A549 (cell line): ENCODE data around the gene PNMA1. TPM values are rescaled to one million over a fixed set of nuclear protein-coding genes. Genes with fewer than 3 reads are reported as not detected.

Source experiments
- CBX2 ChIP-seq: fragments of 200-600 bp; sonication (generic); IDR thresholded peaks from 2 replicates; pipeline ENCODE4 v1.6.1; 2016; ENCODE audit warnings: low read depth, mild to moderate bottlenecking, borderline replicate concordance
- CEBPB ChIP-seq, 2 experiments: fragments of >200 bp in 1 of 2; sonication (Bioruptor Twin) in 1 of 2; formaldehyde crosslinking in 1 of 2; IDR thresholded peaks; 2 replicates each; pipeline ENCODE4 v1.6.1; 2012 to 2016
- CHD4 ChIP-seq: fragments of 200-600 bp; sonication (generic); IDR thresholded peaks from 2 replicates; pipeline ENCODE4 v1.6.1; 2016; ENCODE audit warnings: antibody characterized with exemption, mild to moderate bottlenecking, borderline replicate concordance
- EP300 ChIP-seq, 2 experiments: fragments of >200 bp; sonication (Bioruptor Twin); formaldehyde crosslinking; IDR thresholded peaks; 2 replicates in 1 of 2; 3 replicates in 1 of 2; pipeline ENCODE4 v1.6.1; 2016 to 2017
- ESRRA ChIP-seq: fragments of 150-350 bp; IDR thresholded peaks from 2 replicates; pipeline ENCODE4 v1.6.1; 2014; ENCODE audit warnings: mild to moderate bottlenecking, low read length, borderline replicate concordance
- FOSB ChIP-seq: fragments of 250-450 bp; sonication (Bioruptor Pico); IDR thresholded peaks from 2 replicates; pipeline ENCODE4 v1.5.0; 2020; ENCODE audit warnings: mild to moderate bottlenecking, moderate library complexity
- GATA3 ChIP-seq: IDR thresholded peaks from 2 replicates; pipeline ENCODE4 v1.6.1; 2012; ENCODE audit warnings: borderline replicate concordance
- HDAC2 ChIP-seq: fragments of 200-600 bp; sonication (generic); IDR thresholded peaks from 2 replicates; pipeline ENCODE4 v1.6.1; 2016
- HEYL ChIP-seq: fragments of 250-450 bp; sonication (Bioruptor Pico); IDR thresholded peaks from 2 replicates; pipeline ENCODE4 v1.8.0; 2021; ENCODE audit warnings: mild to moderate bottlenecking, moderate library complexity
- HOXB13 ChIP-seq: fragments of 250-450 bp; sonication (Bioruptor Pico); IDR thresholded peaks from 2 replicates; pipeline ENCODE4 v1.5.0; 2020; ENCODE audit warnings: low read depth, mild to moderate bottlenecking, moderate library complexity
- JUN ChIP-seq, 2 experiments: fragments of >200 bp; sonication (Bioruptor Twin); formaldehyde crosslinking; IDR thresholded peaks; 2 replicates in 1 of 2; 3 replicates in 1 of 2; pipeline ENCODE4 v1.6.1; 2016 to 2017
- JUNB ChIP-seq: fragments of >200 bp; sonication (Bioruptor Twin); formaldehyde crosslinking; IDR thresholded peaks from 2 replicates; pipeline ENCODE4 v1.6.1; 2016
- MYC ChIP-seq: IDR thresholded peaks from 2 replicates; pipeline ENCODE4 v1.6.1; 2012; ENCODE audit warnings: mild to moderate bottlenecking, inconsistent platforms, low read length, improper control_type of control experiment, borderline replicate concordance
- NFE2L2 ChIP-seq: fragments of 150-350 bp; conservative IDR thresholded peaks from 2 replicates; pipeline ENCODE4 v1.6.1; 2014; ENCODE audit warnings: low read length
- NPAS2 ChIP-seq: fragments of 250-450 bp; sonication (Bioruptor Pico); IDR thresholded peaks from 2 replicates; pipeline ENCODE4 v1.8.0; 2022; ENCODE audit warnings: mild to moderate bottlenecking, moderate library complexity, borderline replicate concordance
- NR3C1 ChIP-seq: fragments of >200 bp; sonication (Bioruptor Twin); formaldehyde crosslinking; IDR thresholded peaks from 3 replicates; pipeline ENCODE4 v1.6.1; 2017
- PHF8 ChIP-seq: fragments of 200-600 bp; sonication (generic); IDR thresholded peaks from 2 replicates; pipeline ENCODE4 v1.6.1; 2016; ENCODE audit warnings: low read depth, mild to moderate bottlenecking, antibody characterized with exemption, moderate library complexity, borderline replicate concordance
- POLR2A ChIP-seq: IDR thresholded peaks from 2 replicates; pipeline ENCODE4 v1.6.1; 2012; ENCODE audit warnings: mild to moderate bottlenecking, low read length
- RARB ChIP-seq: fragments of 250-450 bp; sonication (Bioruptor Pico); IDR thresholded peaks from 2 replicates; pipeline ENCODE4 v1.8.0; 2021; ENCODE audit warnings: mild to moderate bottlenecking, moderate library complexity
- RCOR1 ChIP-seq: fragments of 150-350 bp; IDR thresholded peaks from 2 replicates; pipeline ENCODE4 v1.6.1; 2014; ENCODE audit warnings: antibody characterized with exemption, low read length, low read depth
- RFX5 ChIP-seq: fragments of 450-650 bp; IDR thresholded peaks from 2 replicates; pipeline ENCODE4 v1.7.1; 2014; ENCODE audit warnings: antibody characterized with exemption, mild to moderate bottlenecking, moderate library complexity
- SREBF2 ChIP-seq: fragments of 450-650 bp; IDR thresholded peaks from 2 replicates; pipeline ENCODE4 v1.6.1; 2014; ENCODE audit warnings: mild to moderate bottlenecking, moderate library complexity
- ZFP36 ChIP-seq: fragments of 450-650 bp; IDR thresholded peaks from 2 replicates; pipeline ENCODE4 v1.6.1; 2014; ENCODE audit warnings: borderline replicate concordance; ENCODE audit not compliant: partially characterized antibody
- ZNF302 ChIP-seq: fragments of 250-450 bp; sonication (Bioruptor Pico); IDR thresholded peaks from 2 replicates; pipeline ENCODE4 v1.9.0; 2021; ENCODE audit warnings: inconsistent platforms, mild to moderate bottlenecking, moderate library complexity
- ZSCAN20 ChIP-seq: fragments of 250-450 bp; sonication (Bioruptor Pico); IDR thresholded peaks from 2 replicates; pipeline ENCODE4 v1.8.0; 2022; ENCODE audit warnings: mild to moderate bottlenecking, moderate library complexity
- polyA plus RNA-seq, 4 experiments: library from polyadenylated mRNA; depleted of rRNA in 3 of 4; stranded (reverse); fragments of >200 nt; fragmentation: RNase III in 1 of 4; extraction: RNeasy Plus Mini Kit Qiagen cat#74134 plus additional on column Dnase treatment in 1 of 4; gene quantifications; 2 replicates in 3 of 4; 3 replicates in 1 of 4; pipeline ENCODE4 v1.2.3, GENCODE V29; 2011 to 2017
- TF ChIP-seq, protein P1 (sequence below): fragments of >200 bp; sonication (Bioruptor Twin); formaldehyde crosslinking; IDR thresholded peaks from 2 replicates; pipeline ENCODE4 v1.6.1; 2016
- TF ChIP-seq, protein P2 (sequence below): fragments of 250-450 bp; sonication (Bioruptor Pico); IDR thresholded peaks from 2 replicates; pipeline ENCODE4 v1.5.0; 2021; ENCODE audit warnings: mild to moderate bottlenecking, moderate library complexity, borderline replicate concordance
- TF ChIP-seq, protein P3 (sequence below): fragments of 150-350 bp; IDR thresholded peaks from 2 replicates; pipeline ENCODE4 v1.6.1; 2014; ENCODE audit warnings: low read depth, mild to moderate bottlenecking, low read length
- TF ChIP-seq, protein P4 (sequence below): IDR thresholded peaks from 2 replicates; pipeline ENCODE4 v1.6.1; 2012

The PNMA1 gene
- polyA plus RNA-seq, 2 of the 4 experiments (the other 2 are of a cell fraction): 21.2 to 47.3 TPM

DNA sequence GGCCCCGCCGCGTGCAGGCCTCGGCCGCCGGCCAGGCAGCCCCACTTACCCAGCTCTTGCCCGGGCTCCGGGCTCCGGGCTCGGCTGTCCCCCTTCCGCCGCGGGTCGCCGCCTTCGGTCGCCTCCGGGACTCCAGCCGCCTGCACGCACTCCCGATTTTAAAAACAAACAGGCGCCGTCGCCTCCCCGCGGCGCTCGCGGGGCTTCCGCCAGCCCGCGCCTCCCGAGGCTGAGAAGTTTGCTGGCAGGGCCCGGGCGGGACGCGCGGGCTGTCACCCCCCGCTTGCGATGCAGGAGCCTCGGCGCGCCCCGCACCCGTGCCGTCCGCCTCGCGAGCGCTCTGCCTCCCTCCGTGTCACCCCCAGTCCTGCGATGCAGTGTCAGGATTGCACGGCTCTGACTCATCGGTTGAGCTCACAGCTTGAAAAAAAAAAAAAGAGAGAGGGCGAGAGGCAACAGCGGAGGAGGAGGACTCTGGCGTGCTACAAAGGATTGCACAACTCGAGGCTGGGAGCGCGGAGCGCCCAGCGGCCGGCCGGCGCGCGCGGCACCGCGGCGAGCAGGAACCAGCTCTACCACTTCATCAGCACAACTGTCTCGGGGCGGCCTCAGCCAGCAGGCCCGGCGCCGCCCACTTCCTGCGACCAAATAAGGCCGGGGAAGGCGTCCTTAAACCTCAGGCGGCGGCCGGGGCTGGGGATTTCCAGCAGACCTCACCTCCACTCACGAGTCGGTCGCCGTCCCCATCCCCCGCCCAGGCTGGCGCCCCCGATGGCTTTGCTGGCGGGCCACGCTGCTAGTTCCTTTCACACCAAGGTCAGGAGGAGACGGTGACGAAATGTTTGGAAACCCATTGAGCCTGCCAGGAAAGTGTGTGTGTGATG is 45.8 kb upstream of the PNMA1 start (continued):
- TF ChIP-seq, protein P1, sequence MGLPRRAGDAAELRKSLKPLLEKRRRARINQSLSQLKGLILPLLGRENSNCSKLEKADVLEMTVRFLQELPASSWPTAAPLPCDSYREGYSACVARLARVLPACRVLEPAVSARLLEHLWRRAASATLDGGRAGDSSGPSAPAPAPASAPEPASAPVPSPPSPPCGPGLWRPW: no peak
- TF ChIP-seq HEYL (CRISPR knock-in tag): no peak
- TF ChIP-seq ZFP36: peak; percentile 90
- peak; percentile 50 for TF ChIP-seq POLR2A
- no peak; the same call in 1 of the 2 replicates for TF ChIP-seq NFE2L2
- TF ChIP-seq ESRRA: peak; percentile 46; the same call in 1 of the 2 replicates
- peak; percentile 59 for TF ChIP-seq JUNB
- no peak for TF ChIP-seq HDAC2
- no peak for TF ChIP-seq RCOR1
- TF ChIP-seq CEBPB (IDR thresholded peaks at IDR 0.05): peak; percentile 99
- TF ChIP-seq, protein P2, sequence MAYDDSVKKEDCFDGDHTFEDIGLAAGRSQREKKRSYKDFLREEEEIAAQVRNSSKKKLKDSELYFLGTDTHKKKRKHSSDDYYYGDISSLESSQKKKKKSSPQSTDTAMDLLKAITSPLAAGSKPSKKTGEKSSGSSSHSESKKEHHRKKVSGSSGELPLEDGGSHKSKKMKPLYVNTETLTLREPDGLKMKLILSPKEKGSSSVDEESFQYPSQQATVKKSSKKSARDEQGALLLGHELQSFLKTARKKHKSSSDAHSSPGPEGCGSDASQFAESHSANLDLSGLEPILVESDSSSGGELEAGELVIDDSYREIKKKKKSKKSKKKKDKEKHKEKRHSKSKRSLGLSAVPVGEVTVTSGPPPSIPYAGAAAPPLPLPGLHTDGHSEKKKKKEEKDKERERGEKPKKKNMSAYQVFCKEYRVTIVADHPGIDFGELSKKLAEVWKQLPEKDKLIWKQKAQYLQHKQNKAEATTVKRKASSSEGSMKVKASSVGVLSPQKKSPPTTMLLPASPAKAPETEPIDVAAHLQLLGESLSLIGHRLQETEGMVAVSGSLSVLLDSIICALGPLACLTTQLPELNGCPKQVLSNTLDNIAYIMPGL (CRISPR knock-in tag): no peak
- peak in 1 of 2 experiments; percentile 41; a peak in 2 of 5 replicates for TF ChIP-seq EP300 (IDR thresholded peaks at IDR 0.05)
- peak; percentile 15; the same call in 1 of the 2 replicates for TF ChIP-seq MYC
- peak; percentile 66; the same call in 1 of the 2 replicates for TF ChIP-seq GATA3
- TF ChIP-seq, protein P3, sequence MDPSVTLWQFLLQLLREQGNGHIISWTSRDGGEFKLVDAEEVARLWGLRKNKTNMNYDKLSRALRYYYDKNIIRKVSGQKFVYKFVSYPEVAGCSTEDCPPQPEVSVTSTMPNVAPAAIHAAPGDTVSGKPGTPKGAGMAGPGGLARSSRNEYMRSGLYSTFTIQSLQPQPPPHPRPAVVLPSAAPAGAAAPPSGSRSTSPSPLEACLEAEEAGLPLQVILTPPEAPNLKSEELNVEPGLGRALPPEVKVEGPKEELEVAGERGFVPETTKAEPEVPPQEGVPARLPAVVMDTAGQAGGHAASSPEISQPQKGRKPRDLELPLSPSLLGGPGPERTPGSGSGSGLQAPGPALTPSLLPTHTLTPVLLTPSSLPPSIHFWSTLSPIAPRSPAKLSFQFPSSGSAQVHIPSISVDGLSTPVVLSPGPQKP: peak; percentile 96
- no peak for TF ChIP-seq ZSCAN20 (CRISPR knock-in tag)
- TF ChIP-seq NR3C1: no peak
- TF ChIP-seq, protein P4, sequence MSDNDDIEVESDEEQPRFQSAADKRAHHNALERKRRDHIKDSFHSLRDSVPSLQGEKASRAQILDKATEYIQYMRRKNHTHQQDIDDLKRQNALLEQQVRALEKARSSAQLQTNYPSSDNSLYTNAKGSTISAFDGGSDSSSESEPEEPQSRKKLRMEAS: peak; percentile 94
- peak; percentile 34; the same call in 1 of the 2 replicates for TF ChIP-seq PHF8
- TF ChIP-seq HOXB13 (CRISPR knock-in tag): no peak
- TF ChIP-seq SREBF2: no peak
- TF ChIP-seq CHD4: no peak
- TF ChIP-seq RARB: no peak
- TF ChIP-seq RFX5: no peak
- no peak for TF ChIP-seq FOSB (CRISPR knock-in tag)
- no peak for TF ChIP-seq NPAS2
- TF ChIP-seq ZNF302 (CRISPR knock-in tag): no peak
- peak; percentile 87 to 91; a peak in 4 of 5 replicates for TF ChIP-seq JUN (IDR thresholded peaks at IDR 0.05)
- no peak for TF ChIP-seq CBX2
